ENCODE results near the gene CPSF6.
A peak's percentile ranks its signal among the peaks of the same experiment; 100 is the strongest.
"Not testable (repeated sequence)": the region's sequence is repeated elsewhere in the genome, so short reads cannot be mapped to it uniquely, and the experiment has no call there.

Gene CPSF6

GRCh38 chr12:69262264-69262974, 23.1 kb downstream of the CPSF6 start:
- no peak for DNase-seq

GRCh38 chr12:69265205-69265604, 25.8 kb downstream of the CPSF6 start:
- no peak for DNase-seq

- DNase-seq: not testable (repeated sequence)
These were observed 26.3 kb downstream of the CPSF6 start for GRCh38 chr12:69265633-69266032.

GRCh38 chr12:69266036-69266635, 26.8 kb downstream of the CPSF6 start:
- no peak for DNase-seq

GRCh38 chr12:69269736-69270135, 30.4 kb downstream of the CPSF6 start:
- DNase-seq: no peak

GRCh38 chr12:69272511-69272910, 33.1 kb downstream of the CPSF6 start:
- no peak for DNase-seq

- DNase-seq: peak; percentile 27
These were observed 35.5 kb downstream of the CPSF6 start for GRCh38 chr12:69274861-69275260.

GRCh38 chr12:69275471-69275891, 36.1 kb downstream of the CPSF6 start:
- peak; percentile 30 for DNase-seq

GRCh38 chr12:69278814-69279782, 39.7 kb downstream of the CPSF6 start:
- DNase-seq: no peak

- peak; percentile 42 for DNase-seq
These were observed 44.8 kb downstream of the CPSF6 start for GRCh38 chr12:69284131-69284530.

GRCh38 chr12:69287556-69287955, 48.2 kb downstream of the CPSF6 start:
- no peak for DNase-seq

- peak; percentile 43 for DNase-seq
These were observed 51.3 kb downstream of the CPSF6 start for GRCh38 chr12:69290545-69291277.

GRCh38 chr12:69291278-69291593, 51.9 kb downstream of the CPSF6 start:
- DNase-seq: no peak

- DNase-seq: no peak
These were observed 58.8 kb downstream of the CPSF6 start for GRCh38 chr12:69298133-69298532.

GRCh38 chr12:69298947-69299346, 59.6 kb downstream of the CPSF6 start:
- DNase-seq: no peak

GRCh38 chr12:69304284-69304683, 64.9 kb downstream of the CPSF6 start:
- DNase-seq: no peak

- no peak for DNase-seq
These were observed 70.1 kb downstream of the CPSF6 start for GRCh38 chr12:69309461-69309860.

- no peak for DNase-seq
These were observed 73.8 kb downstream of the CPSF6 start for GRCh38 chr12:69313209-69313608.

GRCh38 chr12:69316784-69317183, 77.4 kb downstream of the CPSF6 start:
- not testable (repeated sequence) for DNase-seq

- DNase-seq: not testable (repeated sequence)
These were observed 77.9 kb downstream of the CPSF6 start for GRCh38 chr12:69317233-69317632.

- no peak for DNase-seq
These were observed 78.9 kb downstream of the CPSF6 start for GRCh38 chr12:69318225-69318624.

GRCh38 chr12:69321351-69321750, 82.0 kb downstream of the CPSF6 start:
- no peak for DNase-seq
